Common myeloid progenitor, CD34-positive (primary cell): Measurements from ENCODE around the gene DCDC2.
"Not testable (repeated sequence)": the region's sequence is repeated elsewhere in the genome, so short reads cannot be mapped to it uniquely, and the experiment has no call there.

Experiments
- CTCF ChIA-PET: fragments of 350-600 bp; sonication (Branson Sonifier 250); formaldehyde crosslinking; loops from one replicate; lab custom pipeline; 2021; ENCODE audit warnings: antibody characterized with exemption; lab: Charles Lee
- POLR2A ChIA-PET: fragments of 350-600 bp; sonication (Branson Sonifier 250); formaldehyde crosslinking; loops from one replicate; lab custom pipeline; 2021; ENCODE audit warnings: antibody characterized with exemption; lab: Charles Lee
- DNase-seq, 3 donors: peaks; one replicate each; pipeline versions ENCODE4 v3.0.0 to v3.0.0-alpha.2; 2013
- H3K27ac ChIP-seq, 2 experiments: 1 replicate in 1 of 2; 2 replicates in 1 of 2; pipeline ENCODE4 v1.7.0; 2013; ENCODE audit warnings: inconsistent platforms in 2 of 2, low read length in 2 of 2, mild to moderate bottlenecking in 2 of 2, low read depth in 1 of 2, moderate library complexity in 1 of 2; ENCODE audit not compliant: severe bottlenecking in 2 of 2, insufficient read depth in 1 of 2, poor library complexity in 1 of 2
- H3K27me3 ChIP-seq, 5 experiments: replicated peaks in 2 of 5; 1 replicate in 3 of 5; 2 replicates in 2 of 5; pipeline versions ENCODE4 v1.6.1 to v1.7.0; 2013; ENCODE audit warnings: low read length in 4 of 5, mild to moderate bottlenecking in 2 of 5, moderate library complexity in 2 of 5, inconsistent platforms in 1 of 5; ENCODE audit not compliant: insufficient read depth in 5 of 5, control insufficient read depth in 4 of 5
- H3K36me3 ChIP-seq, 4 experiments: 1 replicate in 2 of 4; 2 replicates in 2 of 4; pipeline versions ENCODE4 v1.6.1 to v1.7.0; 2013; ENCODE audit warnings: low read length in 3 of 4, control low read depth in 1 of 4, mild to moderate bottlenecking in 1 of 4; ENCODE audit not compliant: control insufficient read depth in 4 of 4, insufficient read depth in 4 of 4
- H3K4me1 ChIP-seq, 4 experiments: 1 replicate in 3 of 4; 2 replicates in 1 of 4; pipeline versions ENCODE4 v1.6.1 to v1.7.1; 2013; ENCODE audit warnings: low read length in 3 of 4, mild to moderate bottlenecking in 3 of 4, control low read depth in 1 of 4, inconsistent platforms in 1 of 4, moderate library complexity in 1 of 4; ENCODE audit not compliant: control insufficient read depth in 4 of 4, insufficient read depth in 4 of 4; ENCODE audit errors: control extremely low read depth in 1 of 4
- H3K4me3 ChIP-seq, 7 experiments: 1 replicate in 4 of 7; 2 replicates in 3 of 7; pipeline versions ENCODE4 v1.5.1 to v1.7.0; 2013; ENCODE audit warnings: mild to moderate bottlenecking in 7 of 7, low read length in 6 of 7, moderate library complexity in 6 of 7, inconsistent platforms in 2 of 7, low read depth in 2 of 7, control low read depth in 1 of 7; ENCODE audit not compliant: insufficient read depth in 4 of 7, control insufficient read depth in 1 of 7; ENCODE audit errors: extremely low read depth in 1 of 7
- H3K9me3 ChIP-seq, 5 experiments: 1 replicate in 4 of 5; 2 replicates in 1 of 5; pipeline versions ENCODE4 v1.6.1 to v1.7.1; 2013; ENCODE audit warnings: low read length in 4 of 5, mild to moderate bottlenecking in 2 of 5, inconsistent platforms in 1 of 5, low read depth in 1 of 5, moderate library complexity in 1 of 5; ENCODE audit not compliant: control insufficient read depth in 4 of 5, insufficient read depth in 2 of 5; ENCODE audit errors: control extremely low read depth in 1 of 5
- WGBS: methylation state at CpG from one replicate; pipeline ENCODE4 v1.1.5; 2013; ENCODE audit not compliant: insufficient coverage; 5-methylcytosine and 5-hydroxymethylcytosine counted together

Gene DCDC2

GRCh38 chr6:24272148-24272547 is 85.7 kb downstream of the DCDC2 start:
- CTCF ChIA-PET, result no interaction called here
- Histone ChIP-seq H3K27me3 (no peaks in the 10 kb centered on the region), H3K9me3 (no peaks in the 10 kb centered on the region), H3K27ac (no peak overlapping the region), H3K4me1 (no peaks in the 10 kb centered on the region), H3K4me3 (no peak overlapping the region), H3K36me3 (no peaks in the 10 kb centered on the region)
- WGBS, result no CpG with 5 or more reads among the region's 1 CpG
- no peak for DNase-seq
- POLR2A ChIA-PET, result no interaction called here

GRCh38 chr6:24270011-24270410 is 87.8 kb downstream of the DCDC2 start:
- ChIA-PET CTCF (interaction anchor here (0.7 kb wide), 2 partner anchors 10 to 47 kb away, joined by 3 read pairs; no protein-coding TSS in a partner anchor), POLR2A (interaction anchor here (0.6 kb wide), 1 partner anchor 13 kb away, joined by 3 read pairs; no protein-coding TSS in a partner anchor)
- H3K27ac ChIP-seq, result no peak overlapping the region
- H3K4me3 ChIP-seq, result no peak overlapping the region
- H3K9me3 ChIP-seq, result no peaks in the 10 kb centered on the region
- no peaks in the 10 kb centered on the region for H3K36me3 ChIP-seq
- 83% methylated on average over 1 of the region's 1 CpG for WGBS
- no peak for DNase-seq
- no peaks in the 10 kb centered on the region for H3K4me1 ChIP-seq
- no peaks in the 10 kb centered on the region for H3K27me3 ChIP-seq

- H3K9me3 ChIP-seq, H3K36me3 ChIP-seq, DNase-seq, POLR2A ChIA-PET, H3K27me3 ChIP-seq, H3K27ac ChIP-seq, H3K4me3 ChIP-seq, H3K4me1 ChIP-seq: not testable (repeated sequence)
- WGBS, result 98% methylated on average over 6 of the region's 6 CpGs
- CTCF ChIA-PET, result interaction anchor here (0.8 kb wide), 1 partner anchor 52 kb away, joined by 3 read pairs; no protein-coding TSS in a partner anchor
These were observed 99.6 kb downstream of the DCDC2 start for GRCh38 chr6:24258214-24258613.

GRCh38 chr6:24257282-24257681 is 100.6 kb downstream of the DCDC2 start:
- Histone ChIP-seq H3K27me3 (peaks cover 0 to 3% (median 0%) of the 10 kb centered on the region in 5 experiments), H3K4me1 (no peaks in the 10 kb centered on the region), H3K27ac (no peak overlapping the region), H3K36me3 (no peaks in the 10 kb centered on the region), H3K9me3 (peaks cover 0 to 7% (median 0%) of the 10 kb centered on the region in 5 experiments), H3K4me3 (no peak overlapping the region)
- POLR2A ChIA-PET, result interaction anchor here (0.7 kb wide), 1 partner anchor 13 kb away, joined by 3 read pairs; no protein-coding TSS in a partner anchor
- CTCF ChIA-PET, result interaction anchor here (0.8 to 1.7 kb wide), 2 partner anchors 26 to 51 kb away, joined by 3 to 4 read pairs; no protein-coding TSS in a partner anchor
- 92% methylated on average over 4 of the region's 4 CpGs for WGBS
- DNase-seq, result no peak

- POLR2A ChIA-PET, result no interaction called here
- Histone ChIP-seq H3K36me3 (no peaks in the 10 kb centered on the region), H3K4me3 (no peak overlapping the region), H3K27ac (no peak overlapping the region), H3K27me3 (peaks cover 0 to 3% (median 0%) of the 10 kb centered on the region in 5 experiments), H3K9me3 (peaks cover 0 to 7% (median 0%) of the 10 kb centered on the region in 5 experiments), H3K4me1 (no peaks in the 10 kb centered on the region)
- 100% methylated on average over 1 of the region's 1 CpG for WGBS
- CTCF ChIA-PET, result interaction anchor here (0.7 kb wide), 1 partner anchor 9 kb away, joined by 3 read pairs; no protein-coding TSS in a partner anchor
- no peak for DNase-seq
These were observed 102.2 kb downstream of the DCDC2 start for GRCh38 chr6:24255676-24256075.

- CTCF ChIA-PET, result interaction anchor here (0.6 kb wide), 1 partner anchor 85 kb away, joined by 3 read pairs; no protein-coding TSS in a partner anchor
- H3K9me3 ChIP-seq, result peaks cover 0 to 7% (median 0%) of the 10 kb centered on the region in 5 experiments
- POLR2A ChIA-PET, result no interaction called here
These were observed 104.5 kb downstream of the DCDC2 start for GRCh38 chr6:24253360-24253759.

GRCh38 chr6:24252280-24252679 is 105.6 kb downstream of the DCDC2 start:
- ChIA-PET POLR2A (interaction anchor here (0.5 kb wide), 1 partner anchor 16 kb away, joined by 3 read pairs; no protein-coding TSS in a partner anchor), CTCF (interaction anchor here (1.9 kb wide), 1 partner anchor 12 kb away, joined by 4 read pairs; no protein-coding TSS in a partner anchor)
- H3K27me3 ChIP-seq, result peaks cover 0 to 3% (median 0%) of the 10 kb centered on the region in 5 experiments
- WGBS, result 100% methylated on average over 1 of the region's 1 CpG
- no peak overlapping the region for H3K4me3 ChIP-seq
- peaks cover 0 to 7% (median 0%) of the 10 kb centered on the region in 5 experiments for H3K9me3 ChIP-seq
- H3K4me1 ChIP-seq, result no peaks in the 10 kb centered on the region
- H3K36me3 ChIP-seq, result no peaks in the 10 kb centered on the region
- no peak overlapping the region for H3K27ac ChIP-seq
- no peak for DNase-seq

More at GRCh38 chr6:24253360-24253759, 104.5 kb downstream of the DCDC2 start:
- Histone ChIP-seq H3K27me3 (peaks cover 0 to 3% (median 0%) of the 10 kb centered on the region in 5 experiments), H3K27ac (no peak overlapping the region), H3K4me1 (no peaks in the 10 kb centered on the region), H3K36me3 (no peaks in the 10 kb centered on the region), H3K4me3 (no peak overlapping the region)
- DNase-seq, result no peak
